Measurements from ENCODE around the gene BANF2. TPM values are rescaled to one million over a fixed set of nuclear protein-coding genes. Genes with fewer than 3 reads are reported as not detected.
"Not testable (repeated sequence)": the region's sequence is repeated elsewhere in the genome, so short reads cannot be mapped to it uniquely, and the experiment has no call there.

The BANF2 gene
- total RNA-seq, 1 donor from 2014 or later = not detected

- peaks cover 20% of the 10 kb centered on the region for H3K4me1 ChIP-seq
- H3K27ac ChIP-seq = no peak overlapping the region
- intact Hi-C loops (cut with DNase I) = no loop called here
- H3K9me3 ChIP-seq = no peaks in the 10 kb centered on the region
- no peaks in the 10 kb centered on the region for H3K27me3 ChIP-seq
- no peak overlapping the region for H3K4me3 ChIP-seq
- no peak for TF ChIP-seq CTCF (IDR thresholded peaks at IDR 0.05)
- peaks cover 36% of the 10 kb centered on the region for H3K36me3 ChIP-seq
- no peak for ATAC-seq
- no peak for DNase-seq
Measured at GRCh38 chr20:17657898-17658647, 41.7 kb upstream of the BANF2 start.

GRCh38 chr20:17658648-17658993 lies 41.1 kb upstream of the BANF2 start:
- H3K4me1 ChIP-seq = peaks cover 19% of the 10 kb centered on the region
- H3K27me3 ChIP-seq = no peaks in the 10 kb centered on the region
- intact Hi-C loops (cut with DNase I) = no loop called here
- H3K27ac ChIP-seq = no peak overlapping the region
- DNase-seq (no peak), ATAC-seq (no peak)
- no peak overlapping the region for H3K4me3 ChIP-seq
- peaks cover 32% of the 10 kb centered on the region for H3K36me3 ChIP-seq
- TF ChIP-seq CTCF (IDR thresholded peaks at IDR 0.05) = no peak
- H3K9me3 ChIP-seq = no peaks in the 10 kb centered on the region

- H3K27ac ChIP-seq; H3K27me3 ChIP-seq; ATAC-seq; intact Hi-C loops (cut with DNase I); H3K4me3 ChIP-seq; DNase-seq; H3K9me3 ChIP-seq: not testable (repeated sequence)
- peaks cover 19% of the 10 kb centered on the region for H3K4me1 ChIP-seq
- H3K36me3 ChIP-seq = peaks cover 28% of the 10 kb centered on the region
Measured at GRCh38 chr20:17659344-17659743, 40.4 kb upstream of the BANF2 start.

GRCh38 chr20:17659801-17660200 lies 40.0 kb upstream of the BANF2 start:
- no peak overlapping the region for H3K4me3 ChIP-seq
- no peak for TF ChIP-seq CTCF (IDR thresholded peaks at IDR 0.05)
- no peaks in the 10 kb centered on the region for H3K9me3 ChIP-seq
- intact Hi-C loops (cut with DNase I) = no loop called here
- no peaks in the 10 kb centered on the region for H3K27me3 ChIP-seq
- peak; percentile 21 for DNase-seq
- H3K36me3 ChIP-seq = peaks cover 28% of the 10 kb centered on the region
- H3K4me1 ChIP-seq = peaks cover 19% of the 10 kb centered on the region
- no peak for ATAC-seq
- H3K27ac ChIP-seq = no peak overlapping the region

- Histone ChIP-seq H3K4me1 (peaks cover 24% of the 10 kb centered on the region), H3K27me3 (no peaks in the 10 kb centered on the region), H3K36me3 (peaks cover 24% of the 10 kb centered on the region), H3K4me3 (no peak overlapping the region), H3K27ac (no peak overlapping the region), H3K9me3 (no peaks in the 10 kb centered on the region)
- no peak for ATAC-seq
- peak; percentile 27 for DNase-seq
- intact Hi-C loops (cut with DNase I) = no loop called here
- TF ChIP-seq CTCF (IDR thresholded peaks at IDR 0.05) = no peak
Measured at GRCh38 chr20:17660667-17661066, 39.1 kb upstream of the BANF2 start.

- H3K4me1 ChIP-seq = peaks cover 28% of the 10 kb centered on the region
- H3K27ac ChIP-seq = no peak overlapping the region
- no peak for ATAC-seq
- H3K27me3 ChIP-seq = no peaks in the 10 kb centered on the region
- no peak overlapping the region for H3K4me3 ChIP-seq
- H3K9me3 ChIP-seq = no peaks in the 10 kb centered on the region
- TF ChIP-seq CTCF (IDR thresholded peaks at IDR 0.05) = no peak
- peaks cover 19% of the 10 kb centered on the region for H3K36me3 ChIP-seq
- DNase-seq = no peak
- intact Hi-C loops (cut with DNase I) = no loop called here
Measured at GRCh38 chr20:17661121-17661744, 38.5 kb upstream of the BANF2 start.

Data from upper lobe of right lung (tissue), 1 donor.